Measurements from ENCODE around the gene SNX20.

GRCh38 chr16:50721549-50722404 lies 40.7 kb upstream of the SNX20 start:
- no peak for TF ChIP-seq CTCF (IDR thresholded peaks at IDR 0.05)
- TF ChIP-seq, protein P1, sequence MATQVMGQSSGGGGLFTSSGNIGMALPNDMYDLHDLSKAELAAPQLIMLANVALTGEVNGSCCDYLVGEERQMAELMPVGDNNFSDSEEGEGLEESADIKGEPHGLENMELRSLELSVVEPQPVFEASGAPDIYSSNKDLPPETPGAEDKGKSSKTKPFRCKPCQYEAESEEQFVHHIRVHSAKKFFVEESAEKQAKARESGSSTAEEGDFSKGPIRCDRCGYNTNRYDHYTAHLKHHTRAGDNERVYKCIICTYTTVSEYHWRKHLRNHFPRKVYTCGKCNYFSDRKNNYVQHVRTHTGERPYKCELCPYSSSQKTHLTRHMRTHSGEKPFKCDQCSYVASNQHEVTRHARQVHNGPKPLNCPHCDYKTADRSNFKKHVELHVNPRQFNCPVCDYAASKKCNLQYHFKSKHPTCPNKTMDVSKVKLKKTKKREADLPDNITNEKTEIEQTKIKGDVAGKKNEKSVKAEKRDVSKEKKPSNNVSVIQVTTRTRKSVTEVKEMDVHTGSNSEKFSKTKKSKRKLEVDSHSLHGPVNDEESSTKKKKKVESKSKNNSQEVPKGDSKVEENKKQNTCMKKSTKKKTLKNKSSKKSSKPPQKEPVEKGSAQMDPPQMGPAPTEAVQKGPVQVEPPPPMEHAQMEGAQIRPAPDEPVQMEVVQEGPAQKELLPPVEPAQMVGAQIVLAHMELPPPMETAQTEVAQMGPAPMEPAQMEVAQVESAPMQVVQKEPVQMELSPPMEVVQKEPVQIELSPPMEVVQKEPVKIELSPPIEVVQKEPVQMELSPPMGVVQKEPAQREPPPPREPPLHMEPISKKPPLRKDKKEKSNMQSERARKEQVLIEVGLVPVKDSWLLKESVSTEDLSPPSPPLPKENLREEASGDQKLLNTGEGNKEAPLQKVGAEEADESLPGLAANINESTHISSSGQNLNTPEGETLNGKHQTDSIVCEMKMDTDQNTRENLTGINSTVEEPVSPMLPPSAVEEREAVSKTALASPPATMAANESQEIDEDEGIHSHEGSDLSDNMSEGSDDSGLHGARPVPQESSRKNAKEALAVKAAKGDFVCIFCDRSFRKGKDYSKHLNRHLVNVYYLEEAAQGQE (IDR thresholded peaks at IDR 0.05; ENCODE audit: insufficient read depth in 1 of 2, low read depth in 2 of 2, low read length in 1 of 2): no peak
- no peak for TF ChIP-seq POLR2AphosphoS5 (IDR thresholded peaks at IDR 0.05; ENCODE audit: low read depth, low read length)
- no peak for TF ChIP-seq SIN3A (IDR thresholded peaks at IDR 0.05; ENCODE audit: borderline replicate concordance, insufficient read depth, low read depth, low read length)
- TF ChIP-seq TCF7L2 (IDR thresholded peaks at IDR 0.05; ENCODE audit: low read depth, low read length): no peak
